H1 (cell line): ENCODE results near the gene ARHGEF3. TPM values are rescaled to one million over a fixed set of nuclear protein-coding genes. Genes with fewer than 3 reads are reported as not detected.

Experiments used
- CTCF ChIA-PET: fragments of 300-600 bp; sonication (Branson Sonifier 250); formaldehyde crosslinking; loops from one replicate; lab custom pipeline; 2021; ENCODE audit not compliant: partially characterized antibody; lab: Charles Lee
- POLR2A ChIA-PET: fragments of 300-600 bp; sonication (Branson Sonifier 250); formaldehyde crosslinking; loops from one replicate; lab custom pipeline; 2021; ENCODE audit warnings: inconsistent platforms; ENCODE audit not compliant: partially characterized antibody; lab: Charles Lee
- DNase-seq, 2 experiments: peaks; one replicate each; pipeline versions ENCODE4 v3.0.0 to v3.0.0-alpha.2; 2010 to 2022; ENCODE audit warnings: low spot score in 2 of 2, low read depth in 1 of 2, mixed read lengths in 1 of 2
- FAIRE-seq: peaks from 2 replicates; lab custom pipeline; 2011; peaks lifted over from hg19 to GRCh38; lab: Jason Lieb, UNC
- H2AFZ ChIP-seq: 2 replicates; pipeline ENCODE4 v1.8.1; 2012; ENCODE audit warnings: low read length, inconsistent platforms
- H2AK5ac ChIP-seq: 2 replicates; pipeline ENCODE4 v1.6.1; 2013; ENCODE audit warnings: low read depth, low read length
- H2BK120ac ChIP-seq: replicated peaks from 2 replicates; pipeline ENCODE3; 2013; ENCODE audit warnings: low read depth, low read length, inconsistent platforms
- H2BK12ac ChIP-seq: 2 replicates; pipeline ENCODE4 v1.6.1; 2013; ENCODE audit warnings: low read depth, low read length
- H2BK15ac ChIP-seq: 2 replicates; pipeline ENCODE4 v1.6.1; 2013; ENCODE audit warnings: low read length
- H2BK20ac ChIP-seq: 2 replicates; pipeline ENCODE4 v1.6.1; 2013; ENCODE audit warnings: low read length
- H2BK5ac ChIP-seq: 2 replicates; pipeline ENCODE4 v1.6.1; 2013; ENCODE audit warnings: low read depth, low read length
- H3K14ac ChIP-seq: 2 replicates; pipeline ENCODE4 v1.6.1; 2013; ENCODE audit warnings: inconsistent platforms; ENCODE audit not compliant: insufficient read length
- H3K18ac ChIP-seq: 2 replicates; pipeline ENCODE4 v1.6.1; 2013; ENCODE audit warnings: low read length; ENCODE audit errors: extremely low read depth
- H3K23ac ChIP-seq: 2 replicates; pipeline ENCODE4 v1.6.1; 2013; ENCODE audit warnings: inconsistent platforms; ENCODE audit not compliant: insufficient read length
- H3K23me2 ChIP-seq: 2 replicates; pipeline ENCODE4 v1.6.1; 2013; ENCODE audit warnings: low read depth, low read length
- H3K27ac ChIP-seq: 2 replicates; pipeline ENCODE4 v1.6.1; 2011; ENCODE audit warnings: low read depth, low read length, inconsistent platforms
- H3K27me3 ChIP-seq, 4 experiments: replicated peaks in 1 of 4; 1 replicate in 1 of 4; 2 replicates in 3 of 4; pipeline versions ENCODE4 v1.6.1 to v1.8.1; 2011 to 2013; ENCODE audit warnings: low read length in 3 of 4, mild to moderate bottlenecking in 3 of 4, inconsistent platforms in 2 of 4, mixed read lengths in 2 of 4, moderate library complexity in 1 of 4; ENCODE audit not compliant: control insufficient read depth in 3 of 4, insufficient read depth in 3 of 4; ENCODE audit errors: extremely low read depth in 1 of 4
- H3K36me3 ChIP-seq, 4 experiments: 2 replicates each; pipeline versions ENCODE4 v1.6.1 to v1.8.1; 2011 to 2013; ENCODE audit warnings: mild to moderate bottlenecking in 4 of 4, low read length in 3 of 4, moderate library complexity in 2 of 4, control low read depth in 1 of 4, inconsistent platforms in 1 of 4; ENCODE audit not compliant: insufficient read depth in 4 of 4, control insufficient read depth in 2 of 4
- H3K4ac ChIP-seq: replicated peaks from 2 replicates; pipeline ENCODE3; 2013; ENCODE audit warnings: low read length, low read depth, mixed read lengths, inconsistent platforms; ENCODE audit not compliant: insufficient read length
- H3K4me1 ChIP-seq, 4 experiments: replicated peaks in 1 of 4; 1 replicate in 1 of 4; 2 replicates in 3 of 4; pipeline versions ENCODE4 v1.6.1 to v1.8.1; 2011 to 2013; ENCODE audit warnings: low read length in 3 of 4, inconsistent platforms in 2 of 4, mixed read lengths in 1 of 4; ENCODE audit not compliant: insufficient read depth in 4 of 4, control insufficient read depth in 3 of 4
- H3K4me2 ChIP-seq, 2 experiments: 2 replicates each; pipeline versions ENCODE4 v1.6.1 to v1.8.1; 2011 to 2013; ENCODE audit warnings: low read depth in 2 of 2, low read length in 2 of 2, control low read depth in 1 of 2, inconsistent platforms in 1 of 2, mild to moderate bottlenecking in 1 of 2; ENCODE audit not compliant: insufficient read depth in 1 of 2
- H3K4me3 ChIP-seq, 4 experiments: fragments of 200-600, 300-600 bp in 1 of 4; sonication (generic), shearing (Covaris generic), sonication (Bioruptor Twin) in 1 of 4; 2 replicates each; pipeline versions ENCODE4 v1.5.1 to v1.8.1; 2011 to 2016; ENCODE audit warnings: low read length in 4 of 4, low read depth in 3 of 4, control low read depth in 2 of 4, inconsistent platforms in 2 of 4, mild to moderate bottlenecking in 2 of 4, mixed read lengths in 1 of 4, moderate library complexity in 1 of 4; ENCODE audit not compliant: insufficient read depth in 2 of 4; ENCODE audit errors: extremely low read depth in 1 of 4
- H3K56ac ChIP-seq: replicated peaks from 2 replicates; pipeline ENCODE3; 2013; ENCODE audit warnings: low read depth, mild to moderate bottlenecking, mixed read lengths, low read length, inconsistent platforms; ENCODE audit not compliant: insufficient read length
- H3K79me1 ChIP-seq: 2 replicates; pipeline ENCODE4 v1.6.1; 2013; ENCODE audit warnings: low read depth, low read length, control low read depth
- H3K79me2 ChIP-seq, 2 experiments: 2 replicates each; pipeline versions ENCODE4 v1.6.1 to v1.8.1; 2012 to 2013; ENCODE audit warnings: low read length in 2 of 2, mild to moderate bottlenecking in 2 of 2, inconsistent platforms in 1 of 2; ENCODE audit not compliant: insufficient read depth in 2 of 2, control insufficient read depth in 1 of 2
- H3K9ac ChIP-seq, 4 experiments: replicated peaks in 1 of 4; 1 replicate in 1 of 4; 2 replicates in 3 of 4; pipeline versions ENCODE4 v1.6.1 to v1.8.1; 2011 to 2013; ENCODE audit warnings: low read depth in 3 of 4, low read length in 3 of 4, control low read depth in 2 of 4, mild to moderate bottlenecking in 2 of 4, moderate library complexity in 2 of 4, inconsistent platforms in 1 of 4; ENCODE audit errors: extremely low read depth in 1 of 4
- H3K9me3 ChIP-seq, 2 experiments: 2 replicates each; pipeline versions ENCODE4 v1.6.1 to v1.8.1; 2012 to 2013; ENCODE audit warnings: mild to moderate bottlenecking in 2 of 2, moderate library complexity in 2 of 2, control low read depth in 1 of 2, inconsistent platforms in 1 of 2, low read depth in 1 of 2, low read length in 1 of 2, mixed read lengths in 1 of 2; ENCODE audit not compliant: insufficient read depth in 2 of 2
- H4K20me1 ChIP-seq, 2 experiments: replicated peaks in 1 of 2; 2 replicates each; pipeline versions ENCODE3 to v1.8.1; 2011 to 2013; ENCODE audit warnings: inconsistent platforms in 2 of 2, low read length in 2 of 2, mild to moderate bottlenecking in 1 of 2; ENCODE audit not compliant: insufficient read depth in 2 of 2, control insufficient read depth in 1 of 2
- H4K5ac ChIP-seq: 2 replicates; pipeline ENCODE4 v1.6.1; 2013; ENCODE audit warnings: low read length, low read depth, mixed read lengths, inconsistent platforms; ENCODE audit not compliant: insufficient read length
- H4K8ac ChIP-seq: 2 replicates; pipeline ENCODE4 v1.8.0; 2013; ENCODE audit warnings: mild to moderate bottlenecking, moderate library complexity, low read length, inconsistent platforms; ENCODE audit not compliant: insufficient read depth; ENCODE audit errors: extremely low read depth
- H4K91ac ChIP-seq: replicated peaks from 2 replicates; pipeline ENCODE3; 2013; ENCODE audit warnings: low read length, mixed read lengths, inconsistent platforms; ENCODE audit not compliant: insufficient read length
- ATF2 ChIP-seq: IDR thresholded peaks from 2 replicates; pipeline ENCODE4 v1.6.1; 2012; ENCODE audit warnings: low read length, inconsistent platforms
- CTCF ChIP-seq, 3 experiments: IDR thresholded peaks; 1 replicate in 2 of 3; 2 replicates in 1 of 3; pipeline versions ENCODE4 v1.5.1 to v1.6.1; 2011; ENCODE audit warnings: low read length in 3 of 3, mild to moderate bottlenecking in 3 of 3, inconsistent platforms in 2 of 3, low read depth in 1 of 3, moderate library complexity in 1 of 3; ENCODE audit not compliant: insufficient read depth in 1 of 3; ENCODE audit errors: control extremely low read depth in 1 of 3
- JUN ChIP-seq: IDR thresholded peaks from 2 replicates; pipeline ENCODE4 v1.6.1; 2011; ENCODE audit warnings: low read depth, mild to moderate bottlenecking, improper control_type of control experiment, low read length
- RAD21 ChIP-seq, 2 experiments: IDR thresholded peaks in 1 of 2; conservative IDR thresholded peaks in 1 of 2; 2 replicates each; pipeline ENCODE4 v1.6.1; 2011; ENCODE audit warnings: low read depth in 2 of 2, low read length in 2 of 2, improper control_type of control experiment in 1 of 2, inconsistent platforms in 1 of 2, mild to moderate bottlenecking in 1 of 2, moderate library complexity in 1 of 2
- SIN3A ChIP-seq, 2 experiments: IDR thresholded peaks in 1 of 2; conservative IDR thresholded peaks in 1 of 2; 2 replicates each; pipeline ENCODE4 v1.6.1; 2011 to 2012; ENCODE audit warnings: low read length in 2 of 2, improper control_type of control experiment in 1 of 2, low read depth in 1 of 2, mild to moderate bottlenecking in 1 of 2
- SIRT6 ChIP-seq: IDR thresholded peaks from one replicate; pipeline ENCODE4 v1.7.1; 2012; ENCODE audit warnings: low read length, inconsistent platforms
- TAF1 ChIP-seq: IDR thresholded peaks from 2 replicates; pipeline ENCODE4 v1.6.1; 2011; ENCODE audit warnings: mild to moderate bottlenecking, low read depth, low read length
- WGBS, 2 experiments: shearing (Covaris generic) in 1 of 2; methylation state at CpG; one replicate each; pipeline versions ENCODE4 v1.1.6 to v1.1.7; 2013 to 2015; ENCODE audit warnings: low lambda C conversion rate in 2 of 2, mixed read lengths in 2 of 2, inconsistent platforms in 1 of 2, low coverage in 1 of 2, missing lambda C conversion rate in 1 of 2; ENCODE audit not compliant: insufficient replicate concordance in 2 of 2, insufficient coverage in 1 of 2, insufficient read length in 1 of 2; ENCODE audit errors: extremely low coverage in 1 of 2, missing lambda C conversion rate in 1 of 2; 5-methylcytosine and 5-hydroxymethylcytosine counted together
- polyA plus RNA-seq, 7 experiments: library from polyadenylated mRNA; depleted of rRNA in 3 of 7; stranded (reverse) in 5 of 7; unstranded in 2 of 7; fragments of >200 nt in 5 of 7; fragments of 200-250 nt in 2 of 7; gene quantifications; 1 replicate in 5 of 7; 2 replicates in 1 of 7; 4 replicates in 1 of 7; pipeline versions ENCODE4 v1.2.1 to v1.2.3, GENCODE V29; 2011 to 2013; ENCODE audit warnings: missing spikeins in 2 of 7, mixed read lengths in 2 of 7
- total RNA-seq: library from RNA; stranded (reverse); fragmentation: NEBNext Ultra II Directional; extraction: Animal tissue kit (Norgen Biotek cat#: 25700); gene quantifications from 2 replicates; pipeline ENCODE4 v1.2.1, GENCODE V29; 2021

ARHGEF3 gene
- total and polyA plus RNA-seq, 2 of the 8 experiments (the other 6 are each of a cell fraction or from before 2014, with no cell fraction given), result 2.8 to 6.0 TPM

GRCh38 chr3:56799251-56799882 lies 2.4 kb downstream of the ARHGEF3 start:
- peaks cover 0 to 4% of the 10 kb centered on the region in 2 experiments for H4K20me1 ChIP-seq
- TF ChIP-seq TAF1 (no peak), ATF2 (no peak), RAD21 (IDR thresholded peaks at IDR 0.05 in 1 of 2, conservative IDR thresholded peaks at IDR 0.05 in 1 of 2; ENCODE audit: low read depth in 2 of 2, low read length in 2 of 2) (peak; percentile 35 to 39), CTCF (IDR thresholded peaks at IDR 0.05; ENCODE audit: control extremely low read depth in 1 of 3, insufficient read depth in 1 of 3, low read depth in 1 of 3, low read length in 3 of 3) (peak in 2 of 3 experiments; percentile 36 to 45; a peak in 2 of 4 replicates), SIRT6 (no peak), JUN (no peak), SIN3A (conservative IDR thresholded peaks at IDR 0.05 in 1 of 2, IDR thresholded peaks at IDR 0.05 in 1 of 2; ENCODE audit: low read depth in 1 of 2, low read length in 2 of 2) (no peak)

More at GRCh38 chr3:56799251-56799882, 2.4 kb downstream of the ARHGEF3 start:
- H3K79me1 ChIP-seq, result no peaks in the 10 kb centered on the region
- H2BK15ac ChIP-seq, result no peak overlapping the region
- H3K9ac ChIP-seq, result no peak overlapping the region
- no peaks in the 10 kb centered on the region for H3K36me3 ChIP-seq
- no peak overlapping the region for H3K4ac ChIP-seq
- 56% methylated on average over 7 of the region's 7 CpGs; no CpG with 5 or more reads in 1 of the 2 experiments for WGBS, 2 experiments
- ChIA-PET CTCF (interaction anchor here (0.6 to 9.8 kb wide), 43 partner anchors 10 to 456 kb away, joined by 3 to 92 read pairs (median 5); no protein-coding TSS in a partner anchor), POLR2A (interaction anchor here (0.9 to 2.1 kb wide), 3 partner anchors 12 to 188 kb away, joined by 3 to 8 read pairs (median 4); partner anchors contain the start of gene TASOR)
- no peak overlapping the region for H4K8ac ChIP-seq
- no peak for DNase-seq
- H4K91ac ChIP-seq, result no peak overlapping the region
- H2AK5ac ChIP-seq, result no peak overlapping the region
- no peak overlapping the region for H3K23ac ChIP-seq
- no peak overlapping the region for H3K56ac ChIP-seq
- H3K4me1 ChIP-seq, result peaks cover 0 to 9% (median 3%) of the 10 kb centered on the region in 4 experiments; a peak in 4 of 7 replicates
- no peak overlapping the region for H3K27ac ChIP-seq
- H2BK12ac ChIP-seq, result no peak overlapping the region
- no peaks in the 10 kb centered on the region for H3K79me2 ChIP-seq
- no peak overlapping the region for H3K18ac ChIP-seq
- H3K23me2 ChIP-seq, result peaks cover 7% of the 10 kb centered on the region
- FAIRE-seq, result no peak
- peaks cover 0 to 11% (median 7%) of the 10 kb centered on the region in 4 experiments; a peak in 3 of 7 replicates for H3K27me3 ChIP-seq
- no peak overlapping the region for H3K4me3 ChIP-seq
- no peak overlapping the region for H3K14ac ChIP-seq
- H3K4me2 ChIP-seq, result no peak overlapping the region
- H2BK20ac ChIP-seq, result no peak overlapping the region
- no peak overlapping the region for H4K5ac ChIP-seq
- H3K9me3 ChIP-seq, result no peaks in the 10 kb centered on the region
- H2AFZ ChIP-seq, result no peak overlapping the region
- H2BK5ac ChIP-seq, result no peak overlapping the region
- H2BK120ac ChIP-seq, result no peak overlapping the region
